ENCODE results near the gene OPRM1.
"Not testable (repeated sequence)": the region's sequence is repeated elsewhere in the genome, so short reads cannot be mapped to it uniquely, and the experiment has no call there.

Gene OPRM1

DNA sequence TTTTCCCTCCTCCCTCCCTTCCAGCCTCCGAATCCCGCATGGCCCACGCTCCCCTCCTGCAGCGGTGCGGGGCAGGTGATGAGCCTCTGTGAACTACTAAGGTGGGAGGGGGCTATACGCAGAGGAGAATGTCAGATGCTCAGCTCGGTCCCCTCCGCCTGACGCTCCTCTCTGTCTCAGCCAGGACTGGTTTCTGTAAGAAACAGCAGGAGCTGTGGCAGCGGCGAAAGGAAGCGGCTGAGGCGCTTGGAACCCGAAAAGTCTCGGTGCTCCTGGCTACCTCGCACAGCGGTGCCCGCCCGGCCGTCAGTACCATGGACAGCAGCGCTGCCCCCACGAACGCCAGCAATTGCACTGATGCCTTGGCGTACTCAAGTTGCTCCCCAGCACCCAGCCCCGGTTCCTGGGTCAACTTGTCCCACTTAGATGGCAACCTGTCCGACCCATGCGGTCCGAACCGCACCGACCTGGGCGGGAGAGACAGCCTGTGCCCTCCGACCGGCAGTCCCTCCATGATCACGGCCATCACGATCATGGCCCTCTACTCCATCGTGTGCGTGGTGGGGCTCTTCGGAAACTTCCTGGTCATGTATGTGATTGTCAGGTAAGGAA lies at the start of gene OPRM1:
TSS of gene OPRM1 (plus strand) at position 10 of the 612 bp plus-strand sequence. CDS start at position 315, 305 bp downstream.
- H3K4me3 ChIP-seq (ENCODE audit: low read depth, low read length), result peak within 1 kb of the TSS; percentile 56

DNA sequence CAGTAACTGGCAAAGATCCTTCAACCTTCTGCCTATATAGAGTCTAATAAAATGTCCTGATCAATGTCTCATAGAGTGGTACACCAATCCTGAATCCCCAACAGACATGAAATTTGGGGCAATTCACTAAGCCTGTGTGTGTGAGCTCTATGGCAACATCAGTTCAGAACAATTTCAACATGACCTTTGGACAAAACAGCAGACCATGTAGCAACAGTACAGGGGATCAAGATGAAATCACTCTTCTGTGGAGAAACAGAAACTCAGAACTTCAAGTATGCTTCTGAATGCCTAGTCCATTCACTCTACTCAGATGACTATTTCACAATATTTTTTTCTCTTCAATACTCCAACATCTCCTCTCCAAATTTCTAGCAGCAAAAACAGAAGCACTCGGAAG lies 49.1 kb upstream of the OPRM1 start:
- H3K4me3 ChIP-seq (ENCODE audit: low read depth, low read length), result no peak overlapping the region

- H3K4me3 ChIP-seq (ENCODE audit: low read depth, low read length), result no peak overlapping the region
Measured at GRCh38 chr6:153994004-153994403, 45.0 kb upstream of the OPRM1 start.

GRCh38 chr6:153994811-153995210 lies 44.2 kb upstream of the OPRM1 start:
- H3K4me3 ChIP-seq (ENCODE audit: low read depth, low read length), result no peak overlapping the region

- no peak overlapping the region for H3K4me3 ChIP-seq (ENCODE audit: low read depth, low read length)
Measured at GRCh38 chr6:153997221-153997620, 41.8 kb upstream of the OPRM1 start.

- no peak overlapping the region for H3K4me3 ChIP-seq (ENCODE audit: low read depth, low read length)
Measured at GRCh38 chr6:154001494-154002285, 37.4 kb upstream of the OPRM1 start.

DNA sequence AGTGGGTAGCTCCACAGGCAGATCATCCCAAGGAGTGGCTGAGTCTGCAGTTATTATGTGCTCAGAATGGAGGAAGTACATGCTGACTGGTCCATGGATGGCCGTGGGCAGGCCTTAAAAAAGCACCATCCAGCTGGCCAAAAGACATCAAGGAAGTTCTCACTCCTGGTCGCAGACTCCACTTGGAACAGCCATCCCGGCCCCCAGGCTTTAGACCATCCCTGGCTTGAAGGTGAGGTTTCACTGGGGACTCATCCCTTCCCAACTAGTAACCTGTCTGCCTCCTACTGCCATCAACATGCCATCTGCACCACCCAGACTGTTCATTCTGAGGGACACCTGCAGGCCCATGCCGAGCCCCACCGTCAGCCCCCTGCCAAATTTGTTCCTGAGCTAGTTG lies 36.1 kb upstream of the OPRM1 start:
- no peak overlapping the region for H3K4me3 ChIP-seq (ENCODE audit: low read depth, low read length)

DNA sequence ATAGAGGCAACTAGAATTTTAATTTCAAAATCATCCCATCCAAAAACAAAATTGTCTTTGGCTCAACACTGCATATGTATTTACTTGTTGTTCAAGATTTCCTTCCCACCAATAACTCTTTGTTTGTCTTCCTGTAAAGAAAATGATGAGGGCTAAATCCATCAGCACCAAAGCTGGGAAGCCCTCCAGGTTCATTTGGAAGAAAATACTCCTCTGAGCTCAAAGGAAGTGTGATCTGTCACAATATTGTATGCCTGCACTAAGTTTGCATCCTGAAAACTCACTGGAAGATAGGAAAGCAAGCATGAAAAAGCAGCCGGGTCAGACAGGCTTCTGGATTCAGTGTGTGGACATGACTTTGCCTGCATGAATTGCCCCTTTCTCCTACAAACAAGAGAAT lies 28.7 kb upstream of the OPRM1 start:
- H3K4me3 ChIP-seq (ENCODE audit: low read depth, low read length), result no peak overlapping the region

- H3K4me3 ChIP-seq (ENCODE audit: low read depth, low read length), result no peak overlapping the region
Measured at GRCh38 chr6:154012852-154013251, 26.2 kb upstream of the OPRM1 start.

DNA sequence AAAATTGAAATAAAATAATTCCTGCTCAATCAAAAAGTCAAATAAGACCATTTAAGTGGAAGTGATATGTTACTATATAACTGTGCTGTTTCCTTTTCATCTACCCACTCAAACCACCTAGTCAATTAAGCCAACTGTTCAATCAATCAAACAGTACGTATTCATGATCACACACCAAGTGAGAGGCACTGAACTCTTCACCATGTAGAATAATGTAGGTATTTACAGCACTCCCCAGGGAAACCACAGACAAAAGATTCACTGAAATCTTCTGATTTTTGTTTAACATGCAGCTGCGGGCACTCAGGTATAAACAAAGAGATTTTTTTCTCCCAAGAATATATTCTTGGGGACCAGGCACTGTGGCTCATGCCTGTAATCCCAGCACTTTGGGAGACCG lies 21.3 kb upstream of the OPRM1 start:
- H3K4me3 ChIP-seq (ENCODE audit: low read depth, low read length), result no peak overlapping the region

GRCh38 chr6:154030646-154031045 lies 8.4 kb upstream of the OPRM1 start:
- H3K4me3 ChIP-seq (ENCODE audit: low read depth, low read length), result no peak overlapping the region

GRCh38 chr6:154041001-154041400 lies 2.0 kb downstream of the OPRM1 start:
- no peak overlapping the region for H3K4me3 ChIP-seq (ENCODE audit: low read depth, low read length)

- H3K4me3 ChIP-seq (ENCODE audit: low read depth, low read length), result no peak overlapping the region
Measured at GRCh38 chr6:154053141-154053540, 14.1 kb downstream of the OPRM1 start.

GRCh38 chr6:154056536-154056935 lies 17.5 kb downstream of the OPRM1 start:
- H3K4me3 ChIP-seq (ENCODE audit: low read depth, low read length), result no peak overlapping the region

GRCh38 chr6:154057098-154057497 lies 18.1 kb downstream of the OPRM1 start:
- no peak overlapping the region for H3K4me3 ChIP-seq (ENCODE audit: low read depth, low read length)

GRCh38 chr6:154058963-154059680 lies 20.1 kb downstream of the OPRM1 start:
- H3K4me3 ChIP-seq (ENCODE audit: low read depth, low read length), result no peak overlapping the region

DNA sequence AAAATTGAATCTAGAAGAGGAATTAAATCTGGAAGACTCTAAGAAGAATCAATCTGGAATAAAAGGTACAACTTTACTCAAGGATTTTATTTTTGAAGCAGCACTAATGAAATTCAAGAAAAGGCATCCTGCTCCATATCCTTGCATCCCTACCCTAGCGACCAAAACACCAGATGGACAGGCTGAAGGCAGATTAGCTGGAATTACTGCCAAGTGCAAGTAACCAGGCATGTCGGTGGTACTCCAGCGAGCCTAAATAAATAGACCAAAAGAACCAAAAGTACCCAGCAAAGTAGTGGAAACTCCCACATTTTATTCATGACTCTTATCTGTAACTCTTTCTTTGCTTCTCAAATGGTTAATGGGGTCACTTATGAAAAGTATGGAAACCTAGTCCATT lies 21.0 kb downstream of the OPRM1 start:
- no peak overlapping the region for H3K4me3 ChIP-seq (ENCODE audit: low read depth, low read length)

DNA sequence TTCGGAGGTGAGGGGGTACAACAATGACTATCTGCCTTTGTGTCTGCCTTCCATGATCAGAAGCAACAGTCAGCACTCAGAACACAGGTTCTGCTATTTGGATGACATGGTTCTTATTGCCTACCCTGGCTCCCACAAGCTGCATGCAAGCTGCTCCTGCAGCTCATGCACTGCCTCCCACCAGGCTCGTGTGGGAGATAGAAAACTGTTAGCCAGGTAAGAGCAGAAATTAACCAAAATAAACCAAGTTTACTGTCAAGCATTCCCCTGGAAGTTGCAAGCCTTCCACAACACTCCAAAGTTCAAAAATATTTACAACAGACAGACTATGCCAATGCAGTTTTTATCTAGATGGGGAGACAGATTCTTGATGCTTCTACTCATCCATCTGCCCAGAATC lies 31.0 kb downstream of the OPRM1 start:
- H3K4me3 ChIP-seq (ENCODE audit: low read depth, low read length), result no peak overlapping the region

GRCh38 chr6:154070657-154071056 lies 31.6 kb downstream of the OPRM1 start:
- no peak overlapping the region for H3K4me3 ChIP-seq (ENCODE audit: low read depth, low read length)

DNA sequence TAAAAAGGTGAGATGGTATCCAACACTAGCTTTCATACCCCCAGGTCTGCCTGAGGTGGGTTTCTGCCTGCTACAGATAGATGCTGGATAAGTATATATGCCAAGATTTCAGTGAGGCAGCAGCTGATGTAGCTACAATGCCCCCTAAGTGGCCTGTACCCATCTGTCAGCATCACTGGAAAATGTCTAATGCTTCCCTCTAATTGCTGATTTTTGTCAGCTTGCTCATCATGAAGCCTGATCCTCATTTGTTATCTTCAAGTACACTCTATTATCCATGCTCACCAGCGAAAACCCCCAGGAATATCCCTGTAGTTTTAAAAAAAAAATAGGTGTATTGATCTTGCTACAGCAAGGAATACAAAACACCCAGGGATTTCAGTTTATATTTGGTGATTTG lies 32.2 kb downstream of the OPRM1 start:
- H3K4me3 ChIP-seq (ENCODE audit: low read depth, low read length), result no peak overlapping the region

DNA sequence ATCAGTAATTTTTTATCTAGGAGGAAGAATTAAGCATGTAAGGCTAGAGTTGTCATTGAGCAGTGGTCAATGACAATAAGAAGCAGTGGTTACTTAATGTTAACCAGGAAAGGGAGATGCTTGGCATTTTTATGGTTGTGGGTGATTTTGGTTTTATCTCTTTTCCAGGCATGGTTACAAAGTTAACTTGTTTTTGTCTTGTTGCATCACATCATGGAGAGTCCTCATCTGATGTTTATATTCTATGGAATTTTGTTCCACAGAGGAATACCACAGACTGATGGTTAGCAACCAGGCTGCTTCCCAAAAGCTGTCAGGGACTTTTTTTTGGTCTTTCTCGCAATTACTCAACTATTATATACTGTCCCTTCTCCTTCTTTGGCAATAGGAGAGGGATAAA lies 32.7 kb downstream of the OPRM1 start:
- H3K4me3 ChIP-seq (ENCODE audit: low read depth, low read length), result no peak overlapping the region

- H3K4me3 ChIP-seq (ENCODE audit: low read depth, low read length), result not testable (repeated sequence)
Measured at GRCh38 chr6:154078596-154078995, 39.6 kb downstream of the OPRM1 start.

Measured in iPS-11a (cell line).